ENCODE measurements around the gene PSMB10.

Gene PSMB10

GRCh38 chr16:67966549-67967182 is 30.0 kb upstream of the PSMB10 start:
- Histone ChIP-seq H3K4me3 (ENCODE audit: severe bottlenecking) (peak overlapping the region; percentile 77), H3K4me1 (ENCODE audit: insufficient read depth, poor library complexity, severe bottlenecking) (peaks cover 22% of the 10 kb centered on the region), H3K27ac (ENCODE audit: poor library complexity, severe bottlenecking) (peak overlapping the region; percentile 77), H3K27me3 (ENCODE audit: insufficient read depth, poor library complexity, severe bottlenecking) (no peaks in the 10 kb centered on the region), H3K36me3 (ENCODE audit: low read depth) (peaks cover 33% of the 10 kb centered on the region), H3K9me3 (ENCODE audit: severe bottlenecking) (no peaks in the 10 kb centered on the region)
- DNase-seq (ENCODE audit: low spot score): peak; percentile 75
- no peak for TF ChIP-seq CTCF (IDR thresholded peaks at IDR 0.05; ENCODE audit: poor library complexity, severe bottlenecking)
- peak; percentile 48 for ATAC-seq (ENCODE audit: low read depth)

GRCh38 chr16:67965668-67966548 is 29.3 kb upstream of the PSMB10 start:
- peaks cover 38% of the 10 kb centered on the region for H3K36me3 ChIP-seq (ENCODE audit: low read depth)
- TF ChIP-seq CTCF (IDR thresholded peaks at IDR 0.05; ENCODE audit: poor library complexity, severe bottlenecking): no peak
- DNase-seq (ENCODE audit: low spot score) (no peak), ATAC-seq (ENCODE audit: low read depth) (peak; percentile 15; the same call in 1 of the 3 replicates)
- no peaks in the 10 kb centered on the region for H3K9me3 ChIP-seq (ENCODE audit: severe bottlenecking)
- H3K27me3 ChIP-seq (ENCODE audit: insufficient read depth, poor library complexity, severe bottlenecking): no peaks in the 10 kb centered on the region
- H3K27ac ChIP-seq (ENCODE audit: poor library complexity, severe bottlenecking): peak overlapping the region; percentile 77
- H3K4me1 ChIP-seq (ENCODE audit: insufficient read depth, poor library complexity, severe bottlenecking): peaks cover 28% of the 10 kb centered on the region
- peak overlapping the region; percentile 77 for H3K4me3 ChIP-seq (ENCODE audit: severe bottlenecking)

- Histone ChIP-seq H3K4me3 (ENCODE audit: severe bottlenecking) (no peak overlapping the region), H3K36me3 (ENCODE audit: low read depth) (peaks cover 51% of the 10 kb centered on the region), H3K4me1 (ENCODE audit: insufficient read depth, poor library complexity, severe bottlenecking) (peaks cover 40% of the 10 kb centered on the region), H3K27me3 (ENCODE audit: insufficient read depth, poor library complexity, severe bottlenecking) (no peaks in the 10 kb centered on the region), H3K27ac (ENCODE audit: poor library complexity, severe bottlenecking) (no peak overlapping the region), H3K9me3 (ENCODE audit: severe bottlenecking) (no peaks in the 10 kb centered on the region)
- DNase-seq (ENCODE audit: low spot score): no peak
- no peak for TF ChIP-seq CTCF (IDR thresholded peaks at IDR 0.05; ENCODE audit: poor library complexity, severe bottlenecking)
- ATAC-seq (ENCODE audit: low read depth): no peak
Measured at GRCh38 chr16:67964477-67965131, 28.0 kb upstream of the PSMB10 start.

- DNase-seq (ENCODE audit: low spot score): no peak
- H3K4me3 ChIP-seq (ENCODE audit: severe bottlenecking): no peak overlapping the region
- ATAC-seq (ENCODE audit: low read depth): no peak
- peaks cover 59% of the 10 kb centered on the region for H3K36me3 ChIP-seq (ENCODE audit: low read depth)
- no peak overlapping the region for H3K27ac ChIP-seq (ENCODE audit: poor library complexity, severe bottlenecking)
- peaks cover 40% of the 10 kb centered on the region for H3K4me1 ChIP-seq (ENCODE audit: insufficient read depth, poor library complexity, severe bottlenecking)
- H3K27me3 ChIP-seq (ENCODE audit: insufficient read depth, poor library complexity, severe bottlenecking): no peaks in the 10 kb centered on the region
- TF ChIP-seq CTCF (IDR thresholded peaks at IDR 0.05; ENCODE audit: poor library complexity, severe bottlenecking): no peak
- no peaks in the 10 kb centered on the region for H3K9me3 ChIP-seq (ENCODE audit: severe bottlenecking)
Measured at GRCh38 chr16:67963662-67964321, 27.1 kb upstream of the PSMB10 start.
